ENCODE data around the gene CMTR1. TPM values are rescaled to one million over a fixed set of nuclear protein-coding genes. Genes with fewer than 3 reads are reported as not detected.
"Not testable (repeated sequence)": the region's sequence is repeated elsewhere in the genome, so short reads cannot be mapped to it uniquely, and the experiment has no call there.

Gene CMTR1
- total RNA-seq, 4 donors from 2014 or later: 35.1 to 49.2 (median 41.4) TPM

DNA sequence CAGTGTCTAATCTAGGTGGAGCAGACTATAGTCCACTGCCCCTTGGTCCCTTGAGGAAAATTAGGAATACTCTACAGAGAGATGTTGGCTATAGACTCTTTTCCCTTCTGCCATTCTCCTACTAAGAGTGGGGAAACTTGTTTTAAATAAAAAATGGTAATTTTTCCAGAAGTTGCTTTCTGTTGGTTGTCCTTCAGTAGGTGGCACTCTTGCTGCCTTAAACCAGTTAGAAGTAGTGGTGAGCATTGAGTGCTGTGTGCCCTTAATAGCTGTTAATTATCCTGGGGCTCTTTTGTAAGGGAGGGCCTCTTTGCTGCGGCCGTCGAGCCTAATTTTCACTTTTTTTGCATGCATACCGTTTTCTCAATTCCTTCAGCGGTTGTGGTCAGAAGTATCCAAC, 2.8 kb downstream of the CMTR1 start:
- Histone ChIP-seq H3K4me1 (peaks cover 3 to 48% (median 8%) of the 10 kb centered on the region in 3 donors), H3K36me3 (peaks cover 0 to 55% of the 10 kb centered on the region in 2 donors), H3K4me3 (no peak overlapping the region), H3K9me3 (no peaks in the 10 kb centered on the region), H3K27ac (no peak overlapping the region), H3K27me3 (no peaks in the 10 kb centered on the region)
- 72 to 97% methylated on average over 5 of the region's 5 CpGs for WGBS, 2 donors (ENCODE audit: low coverage in 1 of 2)
- TF ChIP-seq, protein P1, sequence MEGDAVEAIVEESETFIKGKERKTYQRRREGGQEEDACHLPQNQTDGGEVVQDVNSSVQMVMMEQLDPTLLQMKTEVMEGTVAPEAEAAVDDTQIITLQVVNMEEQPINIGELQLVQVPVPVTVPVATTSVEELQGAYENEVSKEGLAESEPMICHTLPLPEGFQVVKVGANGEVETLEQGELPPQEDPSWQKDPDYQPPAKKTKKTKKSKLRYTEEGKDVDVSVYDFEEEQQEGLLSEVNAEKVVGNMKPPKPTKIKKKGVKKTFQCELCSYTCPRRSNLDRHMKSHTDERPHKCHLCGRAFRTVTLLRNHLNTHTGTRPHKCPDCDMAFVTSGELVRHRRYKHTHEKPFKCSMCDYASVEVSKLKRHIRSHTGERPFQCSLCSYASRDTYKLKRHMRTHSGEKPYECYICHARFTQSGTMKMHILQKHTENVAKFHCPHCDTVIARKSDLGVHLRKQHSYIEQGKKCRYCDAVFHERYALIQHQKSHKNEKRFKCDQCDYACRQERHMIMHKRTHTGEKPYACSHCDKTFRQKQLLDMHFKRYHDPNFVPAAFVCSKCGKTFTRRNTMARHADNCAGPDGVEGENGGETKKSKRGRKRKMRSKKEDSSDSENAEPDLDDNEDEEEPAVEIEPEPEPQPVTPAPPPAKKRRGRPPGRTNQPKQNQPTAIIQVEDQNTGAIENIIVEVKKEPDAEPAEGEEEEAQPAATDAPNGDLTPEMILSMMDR (IDR thresholded peaks at IDR 0.05): no peak
- TF ChIP-seq POLR2AphosphoS5 (IDR thresholded peaks at IDR 0.05) (no peak), POLR2A (IDR thresholded peaks at IDR 0.05) (no peak), EP300 (IDR thresholded peaks at IDR 0.05) (no peak)
- no peak for ATAC-seq

DNA sequence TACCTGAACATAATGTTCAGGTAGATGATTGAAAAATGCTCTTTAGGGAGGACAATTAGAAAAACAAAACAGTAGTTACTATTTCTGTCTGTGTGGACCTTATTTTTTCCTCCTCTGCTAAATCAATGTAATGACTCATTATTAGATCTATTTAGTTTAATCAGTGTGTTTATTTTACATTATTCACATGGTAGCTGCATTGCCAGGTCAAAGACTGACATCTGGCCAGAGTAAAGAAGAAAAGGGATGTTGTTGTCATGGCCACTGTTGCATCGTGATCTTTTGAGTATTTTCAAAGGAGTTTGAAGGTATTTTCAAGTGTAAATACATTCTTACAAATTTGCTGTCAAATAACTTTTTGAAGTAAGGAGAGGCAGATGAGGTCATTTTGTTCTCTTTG, 5.9 kb downstream of the CMTR1 start:
- no peak overlapping the region for H3K27ac ChIP-seq
- no peak for TF ChIP-seq POLR2AphosphoS5 (IDR thresholded peaks at IDR 0.05)
- TF ChIP-seq EP300 (IDR thresholded peaks at IDR 0.05): no peak
- TF ChIP-seq, protein P1 (IDR thresholded peaks at IDR 0.05): no peak
- TF ChIP-seq POLR2A (IDR thresholded peaks at IDR 0.05): no peak
- no peak for ATAC-seq
- no peaks in the 10 kb centered on the region for H3K27me3 ChIP-seq
- peaks cover 3 to 55% (median 4%) of the 10 kb centered on the region in 3 donors for H3K4me1 ChIP-seq
- H3K4me3 ChIP-seq: no peak overlapping the region
- H3K9me3 ChIP-seq: no peaks in the 10 kb centered on the region
- 25 to 50% methylated on average over 1 of the region's 1 CpG for WGBS, 2 donors (ENCODE audit: low coverage in 1 of 2)
- H3K36me3 ChIP-seq: peaks cover 0 to 64% of the 10 kb centered on the region in 2 donors

DNA sequence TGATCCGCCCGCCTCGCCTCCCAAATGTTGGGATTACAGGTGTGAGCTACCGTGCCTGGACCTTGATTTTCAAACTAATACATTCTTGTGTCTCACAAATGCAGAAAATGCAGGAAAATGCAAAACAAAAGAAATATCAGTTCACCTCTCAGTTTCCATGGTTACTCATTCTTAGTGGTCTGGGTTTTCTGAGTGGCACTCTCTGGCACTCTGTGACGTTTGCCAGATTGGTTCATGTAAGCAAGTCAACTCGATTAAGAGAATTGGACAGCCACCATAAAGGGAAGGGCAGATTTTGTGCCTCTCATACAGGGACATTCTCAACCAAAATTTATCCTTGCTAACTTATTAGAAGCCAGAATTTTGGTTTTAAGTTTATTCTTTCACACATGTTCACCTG, 8.6 kb downstream of the CMTR1 start:
- no peaks in the 10 kb centered on the region for H3K9me3 ChIP-seq
- no peak for ATAC-seq
- H3K36me3 ChIP-seq: peaks cover 0 to 78% of the 10 kb centered on the region in 2 donors
- no peaks in the 10 kb centered on the region for H3K27me3 ChIP-seq
- H3K27ac ChIP-seq: peak overlapping the region in 2 of 4 donors; percentile 27 to 70
- H3K4me1 ChIP-seq: peaks cover 0 to 32% (median 0%) of the 10 kb centered on the region in 3 donors
- TF ChIP-seq POLR2AphosphoS5 (IDR thresholded peaks at IDR 0.05) (no peak), POLR2A (IDR thresholded peaks at IDR 0.05) (no peak), EP300 (IDR thresholded peaks at IDR 0.05) (no peak)
- TF ChIP-seq, protein P1 (IDR thresholded peaks at IDR 0.05): no peak
- H3K4me3 ChIP-seq: no peak overlapping the region
- 80 to 84% methylated on average over 2 to 6 of the region's 6 CpGs for WGBS, 2 donors (ENCODE audit: low coverage in 1 of 2)

DNA sequence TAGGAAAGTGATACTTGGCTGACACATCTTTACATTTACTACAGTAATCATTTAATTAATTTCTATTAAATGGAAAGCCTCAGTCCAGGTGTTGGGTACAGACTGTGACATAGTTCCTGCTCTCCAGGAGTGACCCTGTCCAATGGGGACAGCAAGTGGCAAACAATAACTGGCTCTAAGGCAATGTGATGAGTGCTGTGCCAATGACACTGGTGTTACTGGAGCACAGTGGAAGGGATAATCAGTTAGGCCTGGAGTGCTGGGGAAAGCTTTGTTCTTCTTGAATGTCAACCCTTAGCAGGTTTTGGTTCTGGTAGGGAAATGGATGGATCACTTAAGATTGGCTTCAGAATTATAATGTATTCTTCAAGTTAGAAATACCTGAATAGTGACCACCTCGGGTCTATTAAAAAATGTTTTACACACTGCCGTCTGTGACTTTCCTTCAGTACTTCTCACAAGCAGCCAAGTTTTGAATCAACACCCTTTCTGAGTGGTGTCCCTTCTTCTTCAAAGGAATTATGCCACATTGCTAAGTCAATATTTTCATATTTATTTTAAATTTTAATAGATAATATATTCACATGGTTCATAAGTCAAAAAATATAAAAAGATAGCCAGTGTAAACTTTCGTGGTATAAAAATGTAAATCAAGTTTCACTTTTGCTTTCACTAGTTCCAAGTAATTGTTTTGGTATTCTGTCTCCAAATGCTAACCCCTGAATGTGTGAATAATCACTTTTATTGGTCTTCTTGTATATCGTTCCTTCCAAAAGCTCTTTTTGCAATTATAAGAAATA, 9.6 kb downstream of the CMTR1 start:
- H3K27ac ChIP-seq: peak overlapping the region; percentile 62 to 70 (median 68)
- H3K4me3 ChIP-seq: peak overlapping the region; percentile 16 to 29
- no peak for ATAC-seq
- no peaks in the 10 kb centered on the region for H3K27me3 ChIP-seq
- peaks cover 0 to 78% of the 10 kb centered on the region in 2 donors for H3K36me3 ChIP-seq
- TF ChIP-seq POLR2AphosphoS5 (IDR thresholded peaks at IDR 0.05): no peak
- TF ChIP-seq, protein P1 (IDR thresholded peaks at IDR 0.05): no peak
- TF ChIP-seq POLR2A (IDR thresholded peaks at IDR 0.05): no peak
- TF ChIP-seq EP300 (IDR thresholded peaks at IDR 0.05): no peak
- 9 to 13% methylated on average over 4 of the region's 4 CpGs for WGBS, 2 donors (ENCODE audit: low coverage in 1 of 2)
- peaks cover 0 to 32% (median 0%) of the 10 kb centered on the region in 3 donors for H3K4me1 ChIP-seq
- no peaks in the 10 kb centered on the region for H3K9me3 ChIP-seq

DNA sequence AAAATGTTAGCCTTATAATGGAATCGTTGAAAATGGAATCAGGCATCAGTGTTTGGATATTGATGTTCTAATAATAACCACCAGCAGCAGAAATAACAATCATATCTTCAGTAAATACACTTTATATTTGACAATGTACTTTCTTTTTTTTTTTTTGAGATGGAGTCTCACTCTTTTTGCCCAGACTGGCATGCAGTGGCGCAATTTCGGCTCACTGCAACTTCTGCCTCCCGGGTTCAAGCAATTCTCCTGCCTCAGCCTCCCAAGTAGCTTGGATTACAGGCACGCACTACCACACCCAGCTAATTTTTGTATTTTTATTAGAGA, 10.2 kb downstream of the CMTR1 start:
- not testable (repeated sequence) for H3K27me3 ChIP-seq, H3K9me3 ChIP-seq, ATAC-seq
- peak overlapping the region in 3 of 4 donors; percentile 62 to 70 (median 69) for H3K27ac ChIP-seq
- H3K4me1 ChIP-seq: peaks cover 0 to 30% (median 0%) of the 10 kb centered on the region in 3 donors
- H3K4me3 ChIP-seq: peak overlapping the region; percentile 16 to 29
- H3K36me3 ChIP-seq: peaks cover 0 to 78% of the 10 kb centered on the region in 2 donors
- 74 to 83% methylated on average over 5 of the region's 5 CpGs for WGBS, 2 donors (ENCODE audit: low coverage in 1 of 2)
